ENCODE data around the gene PCK2. TPM values are rescaled to one million over a fixed set of nuclear protein-coding genes. Genes with fewer than 3 reads are reported as not detected.

The PCK2 gene
- total RNA-seq, 2 experiments from 2014 or later, result 90.3 to 93.1 TPM

GRCh38 chr14:24060984-24061913 is 32.9 kb upstream of the PCK2 start:
- ChIA-PET POLR2A (interaction anchor here (1.0 to 2.2 kb wide), 3 partner anchors 11 to 29 kb away, joined by 3 to 5 read pairs (median 3); no protein-coding TSS in a partner anchor), CTCF (interaction anchor here (1.1 to 9.6 kb wide), 7 partner anchors 7 to 100 kb away, joined by 3 to 345 read pairs (median 10); partner anchors contain the start of genes IRF9 and PCK2)
- TF ChIP-seq, protein P1, sequence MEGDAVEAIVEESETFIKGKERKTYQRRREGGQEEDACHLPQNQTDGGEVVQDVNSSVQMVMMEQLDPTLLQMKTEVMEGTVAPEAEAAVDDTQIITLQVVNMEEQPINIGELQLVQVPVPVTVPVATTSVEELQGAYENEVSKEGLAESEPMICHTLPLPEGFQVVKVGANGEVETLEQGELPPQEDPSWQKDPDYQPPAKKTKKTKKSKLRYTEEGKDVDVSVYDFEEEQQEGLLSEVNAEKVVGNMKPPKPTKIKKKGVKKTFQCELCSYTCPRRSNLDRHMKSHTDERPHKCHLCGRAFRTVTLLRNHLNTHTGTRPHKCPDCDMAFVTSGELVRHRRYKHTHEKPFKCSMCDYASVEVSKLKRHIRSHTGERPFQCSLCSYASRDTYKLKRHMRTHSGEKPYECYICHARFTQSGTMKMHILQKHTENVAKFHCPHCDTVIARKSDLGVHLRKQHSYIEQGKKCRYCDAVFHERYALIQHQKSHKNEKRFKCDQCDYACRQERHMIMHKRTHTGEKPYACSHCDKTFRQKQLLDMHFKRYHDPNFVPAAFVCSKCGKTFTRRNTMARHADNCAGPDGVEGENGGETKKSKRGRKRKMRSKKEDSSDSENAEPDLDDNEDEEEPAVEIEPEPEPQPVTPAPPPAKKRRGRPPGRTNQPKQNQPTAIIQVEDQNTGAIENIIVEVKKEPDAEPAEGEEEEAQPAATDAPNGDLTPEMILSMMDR (IDR thresholded peaks at IDR 0.05), result no peak
- no peak for DNase-seq
- Mint-ChIP-seq H3K27ac (no peak overlapping the region), H3K36me3 (ENCODE audit: low read depth) (no peaks in the 10 kb centered on the region), H3K4me1 (ENCODE audit: low read depth) (peaks cover 2% of the 10 kb centered on the region), H3K4me3 (no peak overlapping the region), H3K27me3 (no peaks in the 10 kb centered on the region), H3K9me3 (no peaks in the 10 kb centered on the region)
- no peak for ATAC-seq
- intact Hi-C loops (cut with micrococcal nuclease), result no loop called here

GRCh38 chr14:24062216-24062980 is 31.7 kb upstream of the PCK2 start:
- no peaks in the 10 kb centered on the region for H3K27me3 Mint-ChIP-seq
- TF ChIP-seq, protein P1 (IDR thresholded peaks at IDR 0.05), result no peak
- H3K27ac Mint-ChIP-seq, result no peak overlapping the region
- no peaks in the 10 kb centered on the region for H3K9me3 Mint-ChIP-seq
- no peak for DNase-seq
- H3K36me3 Mint-ChIP-seq (ENCODE audit: low read depth), result no peaks in the 10 kb centered on the region
- intact Hi-C loops (cut with micrococcal nuclease), result no loop called here
- POLR2A ChIA-PET, result interaction anchor here (1.2 to 2.2 kb wide), 2 partner anchors 23 to 28 kb away, joined by 3 to 5 read pairs; no protein-coding TSS in a partner anchor
- H3K4me3 Mint-ChIP-seq, result no peak overlapping the region
- H3K4me1 Mint-ChIP-seq (ENCODE audit: low read depth), result peaks cover 2% of the 10 kb centered on the region
- CTCF ChIA-PET, result interaction anchor here (1.1 to 9.6 kb wide), 6 partner anchors 9 to 99 kb away, joined by 3 to 345 read pairs (median 68); partner anchors contain the start of genes IRF9 and PCK2
- ATAC-seq, result no peak

DNA sequence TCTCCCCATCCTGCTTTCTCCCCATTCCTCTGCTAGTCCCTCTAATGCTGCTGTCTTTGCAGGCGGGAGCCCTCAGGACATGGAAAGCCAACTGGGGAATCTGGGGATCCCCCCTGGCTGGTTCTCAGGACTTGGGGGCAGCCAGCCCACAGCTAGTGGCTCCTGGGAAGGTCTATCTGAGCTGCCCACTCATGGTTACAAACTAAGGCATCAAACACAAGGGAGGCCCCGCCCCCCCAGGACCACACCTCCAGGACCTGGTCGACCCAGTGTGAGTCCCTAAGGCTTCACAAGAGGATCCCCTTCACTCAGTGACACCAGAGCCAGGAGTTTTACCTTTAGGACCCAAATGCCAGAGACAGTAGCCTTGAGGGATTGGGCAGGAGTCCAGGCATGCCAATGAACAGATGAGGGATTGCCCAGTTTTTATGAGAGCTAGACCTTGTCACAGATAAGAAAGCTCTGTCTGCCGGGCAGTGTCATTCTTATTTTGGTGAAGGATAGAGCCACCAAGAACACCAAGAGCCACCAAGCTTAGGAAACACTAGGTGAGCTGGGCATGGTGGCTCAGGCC is 30.8 kb upstream of the PCK2 start:
- intact Hi-C loops (cut with micrococcal nuclease), result no loop called here
- Mint-ChIP-seq H3K27me3 (no peaks in the 10 kb centered on the region), H3K36me3 (ENCODE audit: low read depth) (no peaks in the 10 kb centered on the region), H3K9me3 (no peaks in the 10 kb centered on the region), H3K4me3 (no peak overlapping the region), H3K27ac (no peak overlapping the region), H3K4me1 (ENCODE audit: low read depth) (no peaks in the 10 kb centered on the region)
- DNase-seq (no peak), ATAC-seq (no peak)
- TF ChIP-seq, protein P1 (IDR thresholded peaks at IDR 0.05), result no peak
- ChIA-PET CTCF (interaction anchor here (1.1 to 9.6 kb wide), 3 partner anchors 9 to 52 kb away, joined by 3 to 345 read pairs (median 10); partner anchors contain the start of genes DCAF11, NRL and PCK2), POLR2A (no interaction called here)

DNA sequence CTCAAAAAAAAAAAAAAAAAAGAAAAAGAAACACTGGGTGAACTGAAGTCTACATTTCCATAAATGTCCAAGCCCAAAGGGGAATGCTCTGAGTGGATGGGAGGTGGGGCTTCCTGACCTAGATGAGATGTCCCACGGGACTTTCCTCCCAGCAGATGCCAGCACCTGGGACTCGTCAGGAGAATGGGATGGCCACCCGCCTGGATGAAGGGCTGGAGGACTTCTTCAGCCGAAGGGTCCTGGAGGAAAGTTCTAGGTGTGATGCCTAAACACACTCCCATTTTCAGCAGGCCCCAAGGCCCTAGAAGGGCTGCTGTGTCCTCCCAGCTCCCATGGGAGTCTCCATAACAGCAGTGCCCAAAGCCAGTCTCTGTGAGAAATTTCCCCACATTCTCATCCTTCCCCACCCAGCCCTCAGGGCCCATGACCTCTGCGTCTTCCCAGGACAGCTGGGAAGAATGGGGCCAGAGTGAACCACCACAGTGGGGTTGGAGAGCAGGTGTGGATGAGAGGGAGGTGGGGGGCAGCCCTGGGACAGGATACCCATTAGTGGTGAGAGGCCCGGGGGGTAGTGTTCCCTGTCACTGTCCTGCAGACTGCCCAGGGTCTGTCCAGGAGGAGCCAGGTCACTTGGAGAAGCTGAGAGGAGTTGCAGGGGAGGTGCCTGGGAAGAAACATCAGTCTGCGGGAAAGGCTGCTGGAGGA is 29.9 kb upstream of the PCK2 start:
- Mint-ChIP-seq H3K4me3 (no peak overlapping the region), H3K36me3 (ENCODE audit: low read depth) (no peaks in the 10 kb centered on the region), H3K27ac (no peak overlapping the region), H3K4me1 (ENCODE audit: low read depth) (no peaks in the 10 kb centered on the region), H3K27me3 (no peaks in the 10 kb centered on the region), H3K9me3 (no peaks in the 10 kb centered on the region)
- POLR2A ChIA-PET, result no interaction called here
- no peak for ATAC-seq
- CTCF ChIA-PET, result interaction anchor here (0.9 to 9.6 kb wide), 5 partner anchors 10 to 244 kb away, joined by 3 to 345 read pairs (median 3); partner anchors contain the start of genes CIDEB, DCAF11, NRL and PCK2
- TF ChIP-seq, protein P1 (IDR thresholded peaks at IDR 0.05), result no peak
- intact Hi-C loops (cut with micrococcal nuclease), result no loop called here
- no peak for DNase-seq

All from activated CD8-positive, alpha-beta T cell treated with anti-CD3 and anti-CD28 coated beads for 36 hours (primary cell).